Activated effector memory CD4-positive, alpha-beta T cell treated with anti-CD3 and anti-CD28 coated beads, Interleukin-2, amount 50 U/mL, for 16 hours (primary cell): ENCODE results near the gene CTBP1.

Experiments used
- DNase-seq: peaks from one replicate; pipeline ENCODE4 v3.0.0-alpha.2; 2020

CTBP1 gene

GRCh38 chr4:1221155-1221870 is 27.6 kb downstream of the CTBP1 start:
- no peak for DNase-seq

DNA sequence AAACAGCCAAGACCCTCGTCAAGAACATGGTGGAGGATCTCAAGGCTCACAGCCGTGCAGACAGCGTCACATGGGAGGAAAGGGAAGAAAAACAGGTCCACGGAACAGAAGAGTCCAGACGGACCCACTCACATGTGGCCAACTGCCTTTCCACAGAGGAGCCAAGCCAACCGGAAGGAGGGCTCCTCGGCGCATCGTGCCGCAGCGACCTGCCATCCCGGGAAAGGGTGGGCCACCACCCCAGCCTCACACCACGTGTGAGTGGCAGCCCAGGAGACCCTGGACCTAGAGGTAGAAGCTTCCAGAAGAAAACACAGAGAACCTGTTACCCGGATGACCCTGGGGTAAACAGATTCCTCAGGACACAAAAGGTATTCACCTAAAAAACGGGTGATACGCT is 28.4 kb downstream of the CTBP1 start:
- DNase-seq = no peak

- DNase-seq = no peak
These were observed 29.4 kb downstream of the CTBP1 start for GRCh38 chr4:1219566-1219950.

GRCh38 chr4:1218634-1219565 is 30.0 kb downstream of the CTBP1 start:
- no peak for DNase-seq

DNA sequence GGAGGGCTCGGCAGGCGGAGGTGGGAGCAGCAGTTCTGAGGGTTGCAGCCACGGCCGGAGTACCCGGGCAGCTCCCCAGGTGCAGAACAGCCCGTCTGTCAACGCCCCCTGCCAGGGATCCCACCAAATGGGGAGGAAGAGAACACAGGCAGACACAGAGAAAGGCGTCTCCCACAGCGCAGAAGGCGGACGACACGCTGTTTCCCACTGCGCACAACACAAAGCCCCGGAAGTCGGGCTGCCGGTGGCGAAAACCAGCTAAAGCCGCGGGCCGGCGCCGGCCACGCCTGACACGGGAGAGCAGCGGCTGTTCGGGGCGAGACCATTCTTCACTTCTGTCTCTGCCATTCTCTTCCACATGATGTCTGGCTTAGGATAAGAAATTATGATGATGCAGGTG is 31.6 kb downstream of the CTBP1 start:
- no peak for DNase-seq

DNA sequence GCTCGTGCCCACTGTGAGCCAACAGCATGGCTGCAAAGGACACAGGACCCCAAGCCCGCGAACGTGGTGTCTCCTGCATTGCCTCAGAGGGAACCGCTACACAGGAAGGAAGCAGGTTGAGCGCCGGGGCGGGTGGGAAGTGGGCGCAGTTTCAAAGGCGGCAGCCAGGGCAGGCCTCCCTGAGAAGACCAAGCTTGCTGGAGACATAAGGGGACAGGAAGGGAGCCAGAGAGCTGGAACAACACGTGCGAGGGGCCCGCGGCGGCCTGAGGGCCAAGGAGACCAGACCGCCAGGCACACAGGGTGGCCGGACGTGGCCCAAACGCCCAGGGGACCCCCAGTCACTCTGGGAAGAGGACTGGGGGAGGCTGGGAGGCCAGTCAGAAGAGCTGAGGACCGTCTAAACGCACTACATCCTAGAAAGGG is 32.0 kb downstream of the CTBP1 start:
- DNase-seq = peak; percentile 83

DNA sequence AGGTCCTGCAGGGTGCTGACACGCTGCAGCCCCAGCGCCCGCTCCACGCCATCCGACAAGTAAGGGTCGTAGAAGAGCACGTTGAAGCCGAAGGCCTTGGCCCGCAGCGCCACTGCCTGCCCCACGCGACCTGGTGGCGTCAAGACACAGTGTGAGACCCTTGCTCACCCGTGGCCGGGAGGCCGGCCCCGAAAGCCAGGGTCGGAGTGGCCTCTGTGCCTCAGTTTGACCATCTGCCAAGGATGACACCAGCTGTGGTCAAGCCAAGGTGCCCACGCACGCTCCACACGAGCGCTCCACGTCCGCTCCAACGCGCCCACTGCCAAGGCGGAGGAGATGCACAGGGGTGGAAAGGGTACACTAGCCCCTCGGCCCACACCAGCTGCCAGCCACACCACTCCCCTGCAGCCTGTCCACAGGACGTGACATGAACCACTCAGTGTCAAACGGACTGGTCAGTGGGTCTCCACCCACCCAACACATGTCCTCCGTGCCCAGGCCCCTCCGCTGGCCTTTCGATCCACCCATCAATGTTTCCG is 32.8 kb downstream of the CTBP1 start:
- DNase-seq = no peak

- DNase-seq = no peak
These were observed 33.5 kb downstream of the CTBP1 start for GRCh38 chr4:1215141-1216075.

- DNase-seq = no peak
These were observed 34.5 kb downstream of the CTBP1 start for GRCh38 chr4:1214101-1215095.

GRCh38 chr4:1213336-1213995 is 35.5 kb downstream of the CTBP1 start:
- DNase-seq = no peak

DNA sequence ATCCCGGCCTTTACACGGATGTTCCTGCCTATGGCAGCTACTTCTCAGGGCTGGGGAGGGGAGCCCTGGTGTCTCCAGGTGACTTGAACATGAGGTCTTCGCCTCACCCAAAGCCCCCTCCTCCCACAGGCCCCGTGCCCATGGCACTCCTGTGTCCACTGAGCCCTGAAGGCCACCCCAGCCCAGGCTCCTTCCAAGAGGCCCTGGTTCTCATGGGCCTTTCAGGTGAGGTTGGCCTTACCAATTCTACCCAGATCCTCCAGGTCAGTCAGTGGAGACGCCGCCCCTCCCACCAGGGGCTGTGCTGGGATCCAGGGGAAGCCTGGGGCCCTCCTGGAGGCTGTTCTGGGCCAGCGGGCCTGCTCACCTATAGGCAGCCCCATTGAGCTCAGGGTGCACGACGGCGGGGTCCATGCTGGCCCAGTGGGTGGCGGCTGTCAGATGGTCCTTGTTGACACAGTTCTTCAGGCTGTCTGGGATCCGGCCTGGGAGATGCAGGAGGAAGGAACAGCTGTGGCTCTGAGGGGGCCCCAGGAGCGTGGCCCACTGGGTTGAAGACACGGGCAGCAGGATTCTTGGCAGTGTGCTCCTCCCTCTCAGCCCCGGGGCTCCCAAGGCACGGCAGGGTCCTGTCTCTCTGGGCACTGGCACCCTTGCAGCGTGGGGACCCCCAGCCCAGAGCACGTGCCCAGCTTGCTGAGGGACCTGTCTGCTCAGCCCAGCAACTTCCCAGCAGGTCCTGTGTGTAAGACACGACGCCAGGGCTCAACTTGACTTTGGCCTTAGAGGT is 36.2 kb downstream of the CTBP1 start:
- DNase-seq = no peak

DNA sequence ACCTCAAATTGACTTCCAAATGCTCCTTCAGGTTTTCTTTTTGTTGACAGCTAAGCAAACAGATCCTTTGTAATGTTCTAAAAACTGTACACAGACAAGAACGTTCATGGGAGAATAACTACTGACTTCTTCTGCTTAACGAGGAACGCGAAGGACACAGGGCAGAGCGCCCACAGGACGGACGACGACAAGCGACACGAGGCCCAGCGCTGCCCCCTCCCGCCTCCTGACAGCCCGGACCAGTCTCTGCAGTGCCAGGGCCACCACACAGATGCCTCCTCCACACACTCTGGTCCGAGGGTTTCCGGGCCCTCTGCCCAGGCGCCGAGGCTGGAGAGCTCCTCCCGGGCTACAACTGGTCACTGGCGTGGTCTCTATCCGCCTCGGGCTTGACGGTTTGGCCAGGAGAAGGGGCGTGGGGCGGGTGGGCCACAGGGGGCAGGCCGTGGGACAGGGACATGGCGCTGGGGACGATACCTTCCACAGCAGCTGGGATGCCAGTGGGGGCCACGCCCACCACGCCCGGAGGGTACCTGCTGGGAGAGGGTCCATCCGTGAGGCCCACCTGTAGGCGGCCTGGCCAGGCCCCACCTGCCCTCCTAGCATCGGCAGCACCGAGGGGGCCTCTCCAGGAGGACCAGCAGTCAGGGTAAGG is 36.9 kb downstream of the CTBP1 start:
- no peak for DNase-seq

DNA sequence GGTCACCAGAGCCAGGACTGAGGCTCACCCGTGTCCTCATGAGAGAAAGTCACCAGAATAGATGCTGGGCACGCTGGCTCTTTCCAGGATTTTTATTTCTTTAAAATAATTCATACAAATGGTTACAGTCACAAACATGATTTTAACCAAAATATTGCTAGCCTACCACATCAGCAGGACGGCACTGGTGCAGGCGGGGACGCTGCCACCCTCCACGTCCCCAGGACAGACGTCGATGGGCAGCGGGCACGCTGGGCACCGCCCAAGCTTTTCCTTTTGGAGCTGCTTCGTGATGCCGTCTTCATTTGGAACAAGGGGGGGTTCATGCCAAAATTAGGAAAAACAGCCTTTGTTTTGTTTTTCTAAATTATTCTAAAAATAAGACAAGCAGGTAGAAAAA is 37.6 kb downstream of the CTBP1 start:
- DNase-seq = peak; percentile 33

DNA sequence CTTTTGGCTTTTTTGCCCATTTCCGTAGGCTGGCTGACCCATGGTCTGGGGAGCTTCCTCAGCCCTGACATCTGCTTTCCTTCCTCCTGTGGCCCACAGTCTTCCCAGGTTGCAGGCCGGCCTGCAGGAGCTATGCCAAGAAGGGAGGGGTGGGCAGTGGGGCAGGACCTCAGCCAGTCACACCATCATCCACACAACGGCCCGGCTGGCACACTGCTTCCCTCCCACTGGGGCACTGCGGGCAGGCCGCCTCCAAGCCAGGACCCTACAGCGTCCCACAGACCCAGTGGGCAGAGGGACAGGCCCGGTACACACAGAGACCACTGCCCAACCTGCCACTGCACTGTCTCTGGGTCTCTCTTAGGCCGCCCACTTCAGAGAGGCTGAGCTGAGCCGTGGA is 38.0 kb downstream of the CTBP1 start:
- peak; percentile 56 for DNase-seq

- peak; percentile 10 for DNase-seq
These were observed 38.6 kb downstream of the CTBP1 start for GRCh38 chr4:1210241-1210841.

GRCh38 chr4:1209821-1210220 is 39.1 kb downstream of the CTBP1 start:
- peak; percentile 55 for DNase-seq

- DNase-seq = peak; percentile 60
These were observed 39.8 kb downstream of the CTBP1 start for GRCh38 chr4:1208970-1209704.

DNA sequence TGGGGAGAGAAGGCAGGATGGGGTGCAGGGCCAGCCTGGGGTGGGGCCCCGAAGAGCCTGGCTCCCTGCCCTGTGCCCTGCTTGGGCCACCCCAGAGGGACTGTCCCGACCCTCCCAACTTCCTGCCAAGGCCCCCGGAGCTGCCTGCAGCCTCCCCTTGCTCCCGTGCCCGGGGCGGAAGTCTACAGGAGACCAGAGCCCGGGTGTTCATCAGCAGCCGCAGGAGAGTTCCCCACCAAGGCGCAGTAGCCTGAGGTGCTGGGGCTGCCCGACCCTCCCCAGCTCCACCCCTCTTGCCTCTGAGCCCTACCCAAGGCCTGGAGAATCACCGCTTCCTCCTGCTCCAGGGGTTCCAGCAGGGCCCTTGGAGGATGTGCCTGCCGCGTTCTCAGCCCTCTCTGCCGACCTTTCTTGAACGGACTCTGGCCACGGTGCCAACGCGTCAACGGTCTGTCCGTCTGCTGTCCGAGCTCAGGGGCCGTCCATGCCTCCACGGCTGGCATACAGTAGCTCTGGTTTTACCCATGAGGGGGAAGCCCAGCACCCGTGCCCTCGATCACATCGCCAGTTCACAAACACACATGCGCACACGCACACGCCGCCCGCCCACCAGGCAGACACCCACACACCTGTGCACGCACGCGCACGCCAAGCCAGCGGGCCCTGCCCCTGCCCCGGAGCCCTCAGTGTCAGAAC is 40.5 kb downstream of the CTBP1 start:
- peak; percentile 69 for DNase-seq
